Uterus (tissue), 4 donors: ENCODE data around the gene CATSPERE. TPM values are rescaled to one million over a fixed set of nuclear protein-coding genes. Genes with fewer than 3 reads are reported as not detected.
A peak's percentile ranks its signal among the peaks of the same experiment; 100 is the strongest.

Source experiments
- DNase-seq, 2 donors: peaks; one replicate each; pipeline ENCODE4 v3.0.0-alpha.2; 2019 to 2020
- H3K27ac ChIP-seq, 2 donors: fragments of 200-600 bp; sonication (generic); 1 replicate in 1 of 2; 2 replicates in 1 of 2; pipeline ENCODE4 v1.5.1; 2016 to 2018
- H3K27me3 ChIP-seq, 2 donors: fragments of 200-600 bp; sonication (generic); one replicate each; pipeline ENCODE4 v1.5.1; 2018 to 2019; ENCODE audit warnings: control low read depth in 1 of 2
- H3K36me3 ChIP-seq, 2 donors: fragments of 200-600 bp; sonication (generic); one replicate each; pipeline ENCODE4 v1.5.1; 2019; ENCODE audit warnings: control low read depth in 1 of 2
- H3K4me1 ChIP-seq, 2 donors: fragments of 200-600 bp; sonication (generic); one replicate each; pipeline ENCODE4 v1.5.1; 2018 to 2019; ENCODE audit warnings: control low read depth in 1 of 2
- H3K4me3 ChIP-seq, 2 donors: fragments of 200-600 bp; sonication (generic); 1 replicate in 1 of 2; 2 replicates in 1 of 2; pipeline ENCODE4 v1.5.1; 2018 to 2019; ENCODE audit warnings: mild to moderate bottlenecking in 1 of 2
- H3K9me3 ChIP-seq, 2 donors: fragments of 200-600 bp; sonication (generic); one replicate each; pipeline ENCODE4 v1.5.1; 2019; ENCODE audit warnings: control low read depth in 1 of 2
- CTCF ChIP-seq, 4 experiments: fragments of 200-600 bp in 2 of 4; fragments of 450-650 bp in 2 of 4; sonication (generic) in 2 of 4; IDR thresholded peaks; one replicate each; pipeline ENCODE4 v1.5.1; 2016 to 2019; ENCODE audit warnings: antibody characterized with exemption in 4 of 4, mild to moderate bottlenecking in 2 of 4, moderate library complexity in 1 of 4
- POLR2A ChIP-seq, 2 donors: fragments of 450-650 bp; IDR thresholded peaks; one replicate each; pipeline ENCODE4 v1.6.1; 2016; ENCODE audit warnings: antibody characterized with exemption in 2 of 2, mild to moderate bottlenecking in 1 of 2, moderate library complexity in 1 of 2
- intact Hi-C: fragments of 100-400 bp; cut with DNase I; formaldehyde crosslinking; loops from one replicate; pipeline ENCODE4 v1.15.1; 2023; ENCODE audit warnings: low total_unique reads
- total RNA-seq, 4 donors: library from RNA; depleted of rRNA in 3 of 4; stranded (reverse); fragments of >200 nt in 3 of 4; gene quantifications; one replicate each; pipeline versions ENCODE4 v1.1.0 to v1.2.4, GENCODE V29; 2014 to 2023
- donor health status: DM: yes; HTN: yes; CAD: no.

The CATSPERE gene
- total RNA-seq, 4 donors from 2014 or later: 2.7 to 16.8 (median 4.3) TPM

GRCh38 chr1:244647819-244648218 lies 186.7 kb downstream of the CATSPERE start:
- Histone ChIP-seq H3K36me3 (no peaks in the 10 kb centered on the region), H3K4me1 (no peaks in the 10 kb centered on the region), H3K27ac (no peak overlapping the region), H3K27me3 (no peaks in the 10 kb centered on the region), H3K4me3 (no peak overlapping the region), H3K9me3 (no peaks in the 10 kb centered on the region)
- intact Hi-C loops: no loop called here
- TF ChIP-seq CTCF (IDR thresholded peaks at IDR 0.05): no peak
- no peak for TF ChIP-seq POLR2A (IDR thresholded peaks at IDR 0.05)
- no peak for DNase-seq

GRCh38 chr1:244651956-244652622 lies 191.0 kb downstream of the CATSPERE start:
- TF ChIP-seq POLR2A (IDR thresholded peaks at IDR 0.05) (no peak), CTCF (IDR thresholded peaks at IDR 0.05) (no peak)
- H3K4me3 ChIP-seq: peak overlapping the region; percentile 36 to 43
- no peaks in the 10 kb centered on the region for H3K4me1 ChIP-seq
- H3K27me3 ChIP-seq: no peaks in the 10 kb centered on the region
- intact Hi-C loops: no loop called here
- DNase-seq: no peak
- H3K9me3 ChIP-seq: no peaks in the 10 kb centered on the region
- no peaks in the 10 kb centered on the region for H3K36me3 ChIP-seq
- peak overlapping the region; percentile 78 to 96 for H3K27ac ChIP-seq

- intact Hi-C loops: no loop called here
Observed at GRCh38 chr1:244652623-244653438, 191.8 kb downstream of the CATSPERE start, which contains the start of gene DESI2. DESI2 (plus strand) TSS chr1:244653126; CDS start chr1:244653314, 188 bp downstream.

GRCh38 chr1:244653439-244654107 lies 192.5 kb downstream of the CATSPERE start:
- intact Hi-C loops: no loop called here
- peaks cover 0 to 3% of the 10 kb centered on the region in 2 donors for H3K4me1 ChIP-seq
- no peaks in the 10 kb centered on the region for H3K27me3 ChIP-seq

More at GRCh38 chr1:244652623-244653438, 191.8 kb downstream of the CATSPERE start, which contains the start of gene DESI2:
- H3K4me3 ChIP-seq: peak within 1 kb of the TSS; percentile 69 to 96
- H3K27me3 ChIP-seq: no peaks in the 10 kb centered on the region
- no peaks in the 10 kb centered on the region for H3K9me3 ChIP-seq
- peak within 1 kb of the TSS; percentile 96 for H3K27ac ChIP-seq
- no peaks in the 10 kb centered on the region for H3K36me3 ChIP-seq
- H3K4me1 ChIP-seq: no peaks in the 10 kb centered on the region
- TF ChIP-seq CTCF (IDR thresholded peaks at IDR 0.05) (peak; percentile 44 to 81 (median 65)), POLR2A (IDR thresholded peaks at IDR 0.05) (peak; percentile 97 to 98)
- peak; percentile 99 to 100 for DNase-seq

More at GRCh38 chr1:244653439-244654107, 192.5 kb downstream of the CATSPERE start:
- H3K27ac ChIP-seq: peak overlapping the region; percentile 96
- peak overlapping the region; percentile 69 to 96 for H3K4me3 ChIP-seq
- TF ChIP-seq POLR2A (IDR thresholded peaks at IDR 0.05) (no peak), CTCF (IDR thresholded peaks at IDR 0.05) (no peak)
- no peak for DNase-seq
- no peaks in the 10 kb centered on the region for H3K9me3 ChIP-seq
- no peaks in the 10 kb centered on the region for H3K36me3 ChIP-seq
